Endothelial cell of umbilical vein (primary cell): ENCODE results near the gene CD44. TPM values are rescaled to one million over a fixed set of nuclear protein-coding genes. Genes with fewer than 3 reads are reported as not detected.

ENCODE experiments used
- BruUV-seq: library from RNA; stranded (reverse); fragments of 400-500 nt; replicated peaks from 2 replicates; lab custom pipeline; 2021; lab: Mats Ljungman, UMichigan
- CTCF ChIA-PET: fragments of 300-600, 350-600 bp; sonication (Branson Sonifier 250); formaldehyde crosslinking; loops from one replicate; lab custom pipeline; 2021; ENCODE audit warnings: antibody characterized with exemption, inconsistent platforms; lab: Charles Lee
- POLR2A ChIA-PET: fragments of 300-600, 350-600 bp; sonication (Branson Sonifier 250); formaldehyde crosslinking; loops from one replicate; lab custom pipeline; 2021; ENCODE audit warnings: antibody characterized with exemption, inconsistent platforms; lab: Charles Lee
- DNase-seq: peaks from one replicate; pipeline ENCODE4 v3.0.0-alpha.2; 2011; ENCODE audit warnings: low read depth, low spot score
- FAIRE-seq: peaks from 2 replicates; lab custom pipeline; 2011; peaks lifted over from hg19 to GRCh38; lab: Jason Lieb, UNC
- H2AFZ ChIP-seq: 2 replicates; pipeline ENCODE4 v1.6.0; 2012; ENCODE audit warnings: low read depth, low read length, control low read depth, inconsistent platforms
- H3K27ac ChIP-seq: 2 replicates; pipeline ENCODE4 v1.5.1; 2011; ENCODE audit warnings: low read depth, mild to moderate bottlenecking, control low read depth, low read length, moderate library complexity; ENCODE audit not compliant: insufficient read depth
- H3K27me3 ChIP-seq, 2 experiments: 2 replicates each; pipeline versions ENCODE4 v1.6.0 to v1.6.1; 2011; ENCODE audit warnings: low read length in 2 of 2, mixed read lengths in 1 of 2; ENCODE audit not compliant: control insufficient read depth in 2 of 2, insufficient read depth in 2 of 2
- H3K36me3 ChIP-seq, 2 experiments: 2 replicates in 1 of 2; 3 replicates in 1 of 2; pipeline ENCODE4 v1.5.1; 2011; ENCODE audit warnings: low read length in 2 of 2, mild to moderate bottlenecking in 1 of 2, moderate library complexity in 1 of 2; ENCODE audit not compliant: control insufficient read depth in 2 of 2, insufficient read depth in 2 of 2; ENCODE audit errors: extremely low read depth in 1 of 2
- H3K4me1 ChIP-seq: 3 replicates; pipeline ENCODE4 v1.5.1; 2011; ENCODE audit warnings: mild to moderate bottlenecking, low read length; ENCODE audit not compliant: control insufficient read depth, insufficient read depth; ENCODE audit errors: extremely low read depth
- H3K4me2 ChIP-seq: 2 replicates; pipeline ENCODE4 v1.6.1; 2011; ENCODE audit warnings: low read length, control low read depth, mixed read lengths; ENCODE audit not compliant: insufficient read depth
- H3K4me3 ChIP-seq, 3 experiments: fragments of 200-600 bp in 1 of 3; sonication (generic), shearing (Covaris generic) in 1 of 3; replicated peaks in 1 of 3; 2 replicates each; pipeline ENCODE4 v1.5.1; 2011 to 2016; ENCODE audit warnings: control low read depth in 3 of 3, low read length in 3 of 3, mild to moderate bottlenecking in 2 of 3, inconsistent platforms in 1 of 3, low read depth in 1 of 3, moderate library complexity in 1 of 3; ENCODE audit not compliant: insufficient read depth in 1 of 3
- H3K79me2 ChIP-seq: 2 replicates; pipeline ENCODE4 v1.6.0; 2012; ENCODE audit warnings: low read length, inconsistent platforms; ENCODE audit not compliant: control insufficient read depth, insufficient read depth
- H3K9ac ChIP-seq: replicated peaks from 2 replicates; pipeline ENCODE3; 2011; ENCODE audit warnings: low read length, control low read depth; ENCODE audit not compliant: insufficient read depth; ENCODE audit errors: extremely low read depth
- H3K9me1 ChIP-seq: replicated peaks from 3 replicates; pipeline ENCODE4 v1.6.0; 2011; ENCODE audit warnings: mild to moderate bottlenecking, low read length; ENCODE audit not compliant: control insufficient read depth, insufficient read depth; ENCODE audit errors: extremely low read depth
- H3K9me3 ChIP-seq: replicated peaks from 2 replicates; pipeline ENCODE4 v1.5.1; 2012; ENCODE audit warnings: low read length, inconsistent platforms; ENCODE audit not compliant: control insufficient read depth, insufficient read depth
- H4K20me1 ChIP-seq: replicated peaks from 2 replicates; pipeline ENCODE3; 2011; ENCODE audit warnings: mild to moderate bottlenecking, low read length; ENCODE audit not compliant: control insufficient read depth, insufficient read depth; ENCODE audit errors: extremely low read depth
- CTCF ChIP-seq, 2 donors: IDR thresholded peaks; 1 replicate in 1 of 2; 2 replicates in 1 of 2; pipeline ENCODE4 v1.5.1; 2011; ENCODE audit warnings: low read length in 2 of 2, mild to moderate bottlenecking in 2 of 2, moderate library complexity in 2 of 2, control low read depth in 1 of 2, inconsistent platforms in 1 of 2, low read depth in 1 of 2; ENCODE audit not compliant: insufficient read depth in 1 of 2; ENCODE audit errors: extremely low read depth in 1 of 2
- EZH2 ChIP-seq: IDR thresholded peaks from 2 replicates; pipeline ENCODE4 v1.6.1; 2012; ENCODE audit warnings: borderline replicate concordance, low read depth, mild to moderate bottlenecking, moderate library complexity, low read length, inconsistent platforms; ENCODE audit not compliant: severe bottlenecking
- FOS ChIP-seq: IDR thresholded peaks from 2 replicates; pipeline ENCODE4 v1.6.1; 2011; ENCODE audit warnings: mild to moderate bottlenecking, low read length, moderate library complexity, borderline replicate concordance; ENCODE audit not compliant: insufficient read depth
- GATA2 ChIP-seq: IDR thresholded peaks from 2 replicates; pipeline ENCODE4 v1.7.0; 2011; ENCODE audit warnings: low read depth, mild to moderate bottlenecking, moderate library complexity, mixed read lengths, low read length; ENCODE audit not compliant: insufficient read length, insufficient read depth
- JUN ChIP-seq: IDR thresholded peaks from 2 replicates; pipeline ENCODE4 v1.6.1; 2011; ENCODE audit warnings: borderline replicate concordance, low read depth; ENCODE audit not compliant: insufficient read length, insufficient read depth
- MAX ChIP-seq: IDR thresholded peaks from 2 replicates; pipeline ENCODE4 v1.6.1; 2011; ENCODE audit not compliant: insufficient read depth, insufficient read length
- MYC ChIP-seq: IDR thresholded peaks from one replicate; pipeline ENCODE4 v1.6.1; 2011; ENCODE audit warnings: mild to moderate bottlenecking, low read depth, low read length
- POLR2A ChIP-seq: IDR thresholded peaks from 2 replicates; pipeline ENCODE4 v1.6.1; 2012; ENCODE audit warnings: low read depth, mild to moderate bottlenecking, control low read depth, low read length
- POLR2AphosphoS5 ChIP-seq: IDR thresholded peaks from 2 replicates; pipeline ENCODE4 v1.6.1; 2012; ENCODE audit warnings: low read depth, mild to moderate bottlenecking, control low read depth, low read length, moderate library complexity; ENCODE audit not compliant: insufficient read depth
- dilution Hi-C: fragments of 300-500 bp; cut with MboI; formaldehyde crosslinking; loops from one replicate; pipeline ENCODE4 v1.15.0; 2019; ENCODE audit warnings: low sequenced_read_pairs; ENCODE audit not compliant: extremely low pct_ligation_motif_present
- intact Hi-C: fragments of 100-400 bp; cut with micrococcal nuclease; formaldehyde crosslinking; loops from one replicate; pipeline ENCODE4 v1.10.0; 2022
- polyA plus RNA-seq, 4 experiments: library from polyadenylated mRNA; depleted of rRNA in 3 of 4; stranded (reverse) in 3 of 4; unstranded in 1 of 4; fragments of >200 nt; gene quantifications; 2 replicates each; pipeline versions ENCODE4 v1.2.1 to v1.2.3, GENCODE V29; 2011 to 2012; ENCODE audit warnings: missing spikeins in 1 of 4
- total RNA-seq: library from RNA; stranded (reverse); gene quantifications from 2 replicates; pipeline ENCODE4 v1.2.3, GENCODE V29; 2021

The CD44 gene
- total and polyA plus RNA-seq, 2 donors (not counting 3 experiments of a cell fraction or from before 2014, with no cell fraction given), result 25.5 to 26.3 TPM

- no TSS peak for BruUV-seq
- Histone ChIP-seq H3K4me2 (no peak overlapping the region), H2AFZ (no peak overlapping the region), H3K9ac (no peak overlapping the region), H3K79me2 (peaks cover 97% of the 10 kb centered on the region), H3K9me3 (no peaks in the 10 kb centered on the region), H4K20me1 (no peaks in the 10 kb centered on the region), H3K36me3 (no peaks in the 10 kb centered on the region), H3K4me1 (peaks cover 22% of the 10 kb centered on the region), H3K27me3 (no peaks in the 10 kb centered on the region), H3K27ac (no peak overlapping the region), H3K9me1 (no peaks in the 10 kb centered on the region), H3K4me3 (no peak overlapping the region)
- ChIA-PET POLR2A (no interaction called here), CTCF (interaction anchor here (4.7 kb wide), 1 partner anchor 12 kb away, joined by 22 read pairs; no protein-coding TSS in a partner anchor)
- TF ChIP-seq MAX (no peak), MYC (no peak), FOS (no peak), POLR2AphosphoS5 (no peak), EZH2 (no peak), POLR2A (no peak)
- FAIRE-seq (no peak), DNase-seq (no peak)
- dilution Hi-C loops (no loop called here), intact Hi-C loops (no loop called here)
These were observed 7.7 kb downstream of the CD44 start for GRCh38 chr11:35146711-35147110.

GRCh38 chr11:35147235-35147634, 8.3 kb downstream of the CD44 start:
- no peaks in the 10 kb centered on the region for H3K36me3 ChIP-seq
- DNase-seq, result no peak
- H4K20me1 ChIP-seq, result no peaks in the 10 kb centered on the region
- no peaks in the 10 kb centered on the region for H3K9me3 ChIP-seq
- ChIA-PET CTCF (interaction anchor here (4.7 kb wide), 1 partner anchor 12 kb away, joined by 22 read pairs; no protein-coding TSS in a partner anchor), POLR2A (no interaction called here)
- no peak overlapping the region for H3K27ac ChIP-seq
- H3K27me3 ChIP-seq, result no peaks in the 10 kb centered on the region
- H3K79me2 ChIP-seq, result peaks cover 98% of the 10 kb centered on the region
- no peak overlapping the region for H3K9ac ChIP-seq
- BruUV-seq, result no TSS peak
- H2AFZ ChIP-seq, result no peak overlapping the region
- intact Hi-C loops (no loop called here), dilution Hi-C loops (no loop called here)
- H3K4me2 ChIP-seq, result no peak overlapping the region
- peaks cover 17% of the 10 kb centered on the region for H3K4me1 ChIP-seq
- no peak for FAIRE-seq
- TF ChIP-seq MAX (no peak), JUN (no peak), GATA2 (no peak), CTCF (IDR thresholded peaks at IDR 0.05; ENCODE audit: extremely low read depth in 1 of 2, insufficient read depth in 1 of 2, low read depth in 1 of 2, low read length in 2 of 2) (no peak), FOS (no peak), POLR2A (no peak), EZH2 (no peak), POLR2AphosphoS5 (no peak), MYC (no peak)
- no peaks in the 10 kb centered on the region for H3K9me1 ChIP-seq
- no peak overlapping the region for H3K4me3 ChIP-seq
